Epithelial cell of esophagus (primary cell): ENCODE data around the gene ITPRID2.
A peak's percentile ranks its signal among the peaks of the same experiment; 100 is the strongest.

Experiments
- DNase-seq: peaks from one replicate; pipeline ENCODE4 v3.0.0; 2010; ENCODE audit warnings: low read depth
- H3K4me3 ChIP-seq: 2 replicates; pipeline ENCODE4 v1.5.1; 2011; ENCODE audit warnings: mild to moderate bottlenecking, low read length, control low read depth
- TF ChIP-seq, protein P1 (sequence below): IDR thresholded peaks from 2 replicates; pipeline ENCODE4 v1.5.1; 2011; ENCODE audit warnings: low read depth, mild to moderate bottlenecking, low read length, control low read depth, inconsistent platforms; ENCODE audit not compliant: insufficient read depth; ENCODE audit errors: missing control alignments

ITPRID2 gene

DNA sequence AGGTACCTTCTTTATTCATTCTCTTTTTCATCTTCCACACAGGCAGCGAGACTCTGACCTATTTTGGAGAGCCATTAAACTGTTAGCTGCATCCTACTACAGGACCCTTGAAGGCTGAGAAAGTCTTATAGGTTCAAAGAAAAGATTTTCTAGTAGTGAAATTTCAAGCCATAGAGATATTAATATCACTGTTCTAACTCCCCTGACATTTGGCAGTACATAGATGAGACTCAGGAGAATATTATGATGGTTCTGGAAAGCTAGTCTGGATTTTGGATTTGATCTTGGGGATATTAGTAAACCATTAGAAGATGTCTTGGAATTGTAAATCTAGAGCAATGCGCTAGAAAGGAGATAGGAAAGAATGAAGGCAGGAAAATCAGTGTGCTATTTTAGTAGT is 1.3 kb upstream of the ITPRID2 start:
- TF ChIP-seq, protein P1, sequence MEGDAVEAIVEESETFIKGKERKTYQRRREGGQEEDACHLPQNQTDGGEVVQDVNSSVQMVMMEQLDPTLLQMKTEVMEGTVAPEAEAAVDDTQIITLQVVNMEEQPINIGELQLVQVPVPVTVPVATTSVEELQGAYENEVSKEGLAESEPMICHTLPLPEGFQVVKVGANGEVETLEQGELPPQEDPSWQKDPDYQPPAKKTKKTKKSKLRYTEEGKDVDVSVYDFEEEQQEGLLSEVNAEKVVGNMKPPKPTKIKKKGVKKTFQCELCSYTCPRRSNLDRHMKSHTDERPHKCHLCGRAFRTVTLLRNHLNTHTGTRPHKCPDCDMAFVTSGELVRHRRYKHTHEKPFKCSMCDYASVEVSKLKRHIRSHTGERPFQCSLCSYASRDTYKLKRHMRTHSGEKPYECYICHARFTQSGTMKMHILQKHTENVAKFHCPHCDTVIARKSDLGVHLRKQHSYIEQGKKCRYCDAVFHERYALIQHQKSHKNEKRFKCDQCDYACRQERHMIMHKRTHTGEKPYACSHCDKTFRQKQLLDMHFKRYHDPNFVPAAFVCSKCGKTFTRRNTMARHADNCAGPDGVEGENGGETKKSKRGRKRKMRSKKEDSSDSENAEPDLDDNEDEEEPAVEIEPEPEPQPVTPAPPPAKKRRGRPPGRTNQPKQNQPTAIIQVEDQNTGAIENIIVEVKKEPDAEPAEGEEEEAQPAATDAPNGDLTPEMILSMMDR = no peak
- DNase-seq = no peak
- H3K4me3 ChIP-seq = no peak overlapping the region

DNA sequence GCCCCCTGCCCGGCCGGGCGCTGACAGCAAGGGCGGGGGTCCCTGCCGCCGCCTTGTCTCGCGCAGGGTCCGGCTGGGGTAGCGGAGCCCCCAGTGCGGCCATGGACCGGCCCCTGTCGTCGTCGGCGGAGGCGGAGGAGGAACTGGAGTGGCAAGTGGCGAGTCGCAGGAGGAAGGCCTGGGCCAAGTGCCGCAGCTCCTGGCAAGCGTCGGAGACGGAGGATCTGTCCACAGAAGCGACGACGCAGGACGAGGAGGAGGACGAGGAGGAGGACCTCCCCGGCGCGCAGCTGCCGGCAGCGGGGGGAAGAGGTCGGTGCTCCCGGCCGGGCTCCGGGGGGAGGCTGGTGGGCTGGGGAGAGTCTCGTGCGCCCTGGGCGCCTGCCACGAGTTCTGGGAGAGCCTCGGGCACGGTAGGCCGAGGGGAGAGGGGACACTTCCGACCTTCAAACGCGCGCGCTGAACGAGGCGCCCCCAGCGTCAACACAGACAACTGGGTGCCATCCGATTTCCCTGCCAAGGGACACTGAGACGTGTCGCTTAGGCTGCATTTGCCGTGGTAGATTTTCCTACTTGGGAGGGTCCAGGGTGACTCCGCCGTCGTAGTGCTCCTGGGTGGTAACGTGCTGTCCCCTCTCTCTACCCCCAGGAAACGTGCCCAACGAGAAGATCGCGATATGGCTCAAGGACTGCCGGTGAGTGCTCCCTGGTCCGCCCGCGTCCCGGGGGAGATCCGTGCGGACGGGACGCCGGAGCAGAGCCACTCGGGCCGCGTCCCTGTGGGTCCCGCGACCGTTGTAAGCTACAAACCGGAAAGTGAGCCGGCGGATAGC is 652 bp downstream of the ITPRID2 start:
- TF ChIP-seq, protein P1 = peak; percentile 32
- H3K4me3 ChIP-seq = peak overlapping the region; percentile 83
- DNase-seq = peak; percentile 64

DNA sequence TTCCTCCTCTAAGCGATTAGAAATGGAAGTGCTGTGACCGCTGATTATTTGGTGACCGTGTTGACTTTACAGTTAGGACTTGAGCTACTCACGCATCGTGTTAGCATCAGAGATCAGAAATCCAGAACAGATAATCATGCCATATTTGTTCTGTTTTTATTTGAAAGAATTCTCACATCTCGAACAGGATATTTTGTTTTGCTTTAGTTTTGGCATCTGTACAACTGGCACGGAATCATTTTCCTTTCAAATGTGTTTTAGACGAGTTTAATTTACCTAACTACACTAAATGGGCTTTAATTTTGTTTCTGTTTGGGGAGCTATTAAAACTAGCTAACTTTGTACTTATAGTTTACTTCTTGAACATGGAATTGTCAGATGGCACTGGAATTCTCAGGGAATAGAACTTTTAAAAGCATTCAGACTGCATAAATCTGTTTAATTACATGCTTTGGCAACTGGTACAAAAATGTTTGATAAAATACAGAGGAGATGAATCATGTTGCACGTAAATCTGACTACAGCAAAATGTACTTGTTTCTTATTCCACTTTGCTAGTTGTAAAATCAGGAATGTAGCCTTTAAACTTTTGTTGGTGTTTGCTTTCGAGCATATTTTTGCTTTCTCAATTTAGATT is 1.4 kb downstream of the ITPRID2 start:
- peak; percentile 37 for DNase-seq
- TF ChIP-seq, protein P1 = no peak
- peak overlapping the region; percentile 83 for H3K4me3 ChIP-seq

DNA sequence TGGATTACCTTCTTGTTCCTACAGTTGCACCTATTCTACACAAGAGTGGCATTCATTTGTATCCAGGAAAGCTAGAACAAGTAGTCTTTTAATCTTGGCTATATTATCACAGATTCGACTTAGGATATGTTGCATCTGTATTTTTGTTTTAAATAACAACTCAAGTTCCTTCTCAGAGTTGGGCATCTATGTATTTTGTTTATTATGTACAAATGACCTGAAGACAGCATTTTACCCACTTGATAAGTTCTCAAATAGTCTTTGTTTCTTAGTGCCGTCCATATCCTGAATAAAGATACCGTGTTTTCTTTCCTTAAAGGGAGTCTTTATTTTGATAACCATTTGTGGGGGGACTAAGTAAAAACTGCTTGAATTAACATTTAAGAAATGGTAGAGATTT is 2.9 kb downstream of the ITPRID2 start:
- TF ChIP-seq, protein P1 = no peak
- peak overlapping the region; percentile 83 for H3K4me3 ChIP-seq
- no peak for DNase-seq

DNA sequence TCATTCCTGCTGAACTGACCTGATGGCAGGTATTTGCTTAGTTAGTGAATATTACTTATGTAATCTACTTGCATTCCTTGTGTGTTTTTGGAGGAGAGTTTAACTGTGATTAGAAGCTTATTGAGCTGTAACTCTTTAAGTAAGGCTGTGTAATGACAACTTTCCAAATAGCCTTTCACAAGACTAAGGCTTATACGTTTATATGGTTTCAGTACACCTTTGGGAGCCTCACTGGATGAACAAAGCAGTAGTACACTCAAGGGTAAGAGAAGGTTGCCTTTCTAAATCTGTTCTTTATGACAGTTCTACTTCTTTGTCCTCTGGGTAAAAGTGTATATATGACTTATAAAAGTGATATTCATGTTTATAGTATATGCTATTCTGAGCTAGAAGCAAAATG is 4.3 kb downstream of the ITPRID2 start:
- H3K4me3 ChIP-seq = no peak overlapping the region
- TF ChIP-seq, protein P1 = no peak
- no peak for DNase-seq

DNA sequence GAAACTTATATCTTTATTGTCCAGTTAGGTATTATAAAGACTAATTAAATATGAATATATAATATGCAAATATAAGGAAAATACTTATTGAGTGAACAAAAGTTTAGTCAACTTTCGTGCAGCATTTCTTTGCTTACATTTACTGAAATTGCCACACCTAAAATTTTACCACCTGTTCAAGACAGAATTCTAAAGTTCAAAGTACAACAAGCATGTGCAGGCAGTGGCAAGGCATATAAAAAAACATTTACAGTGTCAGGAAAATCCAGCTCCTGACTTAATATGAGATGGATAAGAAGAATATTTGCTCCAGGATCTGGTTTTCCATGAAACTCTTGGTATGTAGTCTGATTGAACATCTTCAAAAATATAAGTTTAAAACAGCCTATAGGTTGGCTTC is 4.8 kb downstream of the ITPRID2 start:
- no peak for DNase-seq
- no peak overlapping the region for H3K4me3 ChIP-seq
- TF ChIP-seq, protein P1 = no peak
